GF-D8 (cell line): ENCODE data around the gene RUBCNL.
"Not testable (repeated sequence)": the region's sequence is repeated elsewhere in the genome, so short reads cannot be mapped to it uniquely, and the experiment has no call there.

ENCODE experiments used
- DNase-seq: peaks from one replicate; lab custom pipeline; 2025; lab: John Stamatoyannopoulos, UW

The RUBCNL gene

DNA sequence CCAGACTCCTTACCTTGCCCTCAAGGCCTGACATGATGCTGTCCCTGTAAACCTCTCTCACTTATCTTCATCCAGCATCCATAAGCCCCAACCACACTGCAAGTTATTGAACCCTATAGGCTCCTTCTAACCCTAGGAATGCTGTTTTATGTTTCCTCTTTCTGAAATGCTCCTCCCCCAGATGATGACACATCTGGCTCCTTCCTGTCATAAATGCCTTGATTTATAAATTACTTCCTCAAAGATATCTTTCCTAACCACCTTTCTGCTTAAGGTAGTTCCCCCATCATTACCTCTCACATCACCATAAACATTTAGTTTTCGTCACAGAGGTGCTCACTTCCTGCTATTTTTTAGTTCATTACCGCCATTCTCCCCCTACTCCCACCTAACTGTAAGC, 12.3 kb downstream of the RUBCNL start:
- DNase-seq = peak; percentile 85

GRCh38 chr13:46373623-46374022, 13.4 kb downstream of the RUBCNL start:
- DNase-seq = no peak

GRCh38 chr13:46372938-46373337, 14.1 kb downstream of the RUBCNL start:
- DNase-seq = not testable (repeated sequence)

DNA sequence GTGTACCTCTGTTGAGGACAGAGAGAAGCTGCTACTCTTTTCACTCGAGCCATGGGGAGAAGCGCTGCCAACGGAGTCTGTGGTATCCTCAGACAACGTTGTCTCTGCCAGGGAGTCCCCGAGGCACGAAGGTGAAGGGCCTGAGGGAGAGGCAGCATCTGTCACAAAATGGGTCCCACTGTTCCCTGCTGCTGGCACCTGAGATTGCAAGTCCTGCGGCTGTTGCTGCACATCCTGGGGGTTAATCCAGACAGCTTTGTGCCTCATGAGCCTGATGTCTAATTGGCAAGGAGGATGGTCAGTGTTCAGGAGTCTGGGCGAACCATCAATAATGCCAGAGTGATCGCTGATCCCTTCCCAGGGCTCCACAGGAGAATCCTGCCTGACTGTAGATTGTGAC, 15.0 kb downstream of the RUBCNL start:
- no peak for DNase-seq

GRCh38 chr13:46369506-46370277, 17.4 kb downstream of the RUBCNL start:
- no peak for DNase-seq

GRCh38 chr13:46367617-46368327, 19.3 kb downstream of the RUBCNL start:
- DNase-seq = no peak

- no peak for DNase-seq
Measured at GRCh38 chr13:46361276-46361934, 25.6 kb downstream of the RUBCNL start.

- no peak for DNase-seq
Measured at GRCh38 chr13:46360604-46361003, 26.4 kb downstream of the RUBCNL start.

DNA sequence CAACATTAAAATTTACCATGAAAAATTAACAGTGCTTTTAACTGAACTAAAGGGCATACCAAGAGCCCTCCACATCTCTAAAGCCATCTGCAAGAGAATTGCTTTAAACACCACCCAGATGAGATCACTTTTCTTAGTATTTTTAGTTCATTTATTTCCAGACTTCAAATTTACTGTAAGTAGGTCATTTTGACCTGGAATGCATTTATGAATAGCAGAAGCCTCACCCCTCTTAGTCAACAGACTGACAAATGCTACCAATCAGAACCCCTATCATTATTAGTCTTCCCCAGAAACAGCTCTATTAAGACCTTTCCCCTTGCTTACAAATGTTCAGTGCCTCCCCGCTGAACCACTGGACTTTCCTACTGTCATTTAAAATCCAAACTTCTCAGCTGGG, 27.3 kb downstream of the RUBCNL start:
- no peak for DNase-seq

- no peak for DNase-seq
Measured at GRCh38 chr13:46355901-46356590, 31.0 kb downstream of the RUBCNL start.

DNA sequence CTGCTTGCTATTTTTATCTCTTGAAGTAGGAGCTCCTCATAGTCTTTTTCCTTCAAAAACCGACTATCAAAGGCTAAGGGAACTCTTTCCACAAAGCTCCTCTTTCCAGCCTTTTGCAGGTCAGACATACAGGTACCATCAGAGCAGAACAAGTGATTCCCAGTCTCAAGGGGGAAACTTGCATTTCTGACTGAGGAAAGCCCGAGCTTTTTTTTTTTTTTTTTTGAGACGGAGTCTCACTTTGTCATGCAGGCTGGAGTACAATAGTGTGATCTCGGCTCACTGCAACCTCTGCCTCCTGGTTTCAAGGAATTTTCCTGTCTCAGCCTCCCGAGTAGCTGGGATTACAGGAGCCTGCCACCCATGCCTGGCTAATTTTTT, 32.0 kb downstream of the RUBCNL start:
- no peak for DNase-seq

- DNase-seq = no peak
Measured at GRCh38 chr13:46354156-46355087, 32.6 kb downstream of the RUBCNL start.

GRCh38 chr13:46352805-46353204, 34.2 kb downstream of the RUBCNL start:
- DNase-seq = no peak

DNA sequence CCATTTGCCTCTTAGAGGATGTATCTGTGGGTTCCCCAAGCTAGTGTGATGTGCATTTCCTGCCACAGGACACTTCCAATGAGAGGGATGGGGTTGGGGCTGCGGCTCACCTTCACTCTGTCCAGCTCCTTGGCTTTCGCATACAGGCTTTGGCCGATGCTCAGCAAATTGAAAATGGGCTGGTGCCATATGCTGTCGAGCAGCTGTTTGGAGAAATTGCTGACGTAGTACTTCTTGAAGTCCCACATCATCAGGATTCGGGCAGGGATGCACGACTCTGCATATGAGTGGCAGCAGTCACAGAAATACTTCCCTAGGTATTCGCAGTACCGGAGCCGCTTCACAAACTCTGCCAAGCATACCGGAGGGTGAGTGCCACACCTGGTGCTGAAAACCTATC, 37.0 kb downstream of the RUBCNL start:
- no peak for DNase-seq

- no peak for DNase-seq
Measured at GRCh38 chr13:46348961-46349360, 38.1 kb downstream of the RUBCNL start.

GRCh38 chr13:46347277-46347676, 39.8 kb downstream of the RUBCNL start:
- no peak for DNase-seq

DNA sequence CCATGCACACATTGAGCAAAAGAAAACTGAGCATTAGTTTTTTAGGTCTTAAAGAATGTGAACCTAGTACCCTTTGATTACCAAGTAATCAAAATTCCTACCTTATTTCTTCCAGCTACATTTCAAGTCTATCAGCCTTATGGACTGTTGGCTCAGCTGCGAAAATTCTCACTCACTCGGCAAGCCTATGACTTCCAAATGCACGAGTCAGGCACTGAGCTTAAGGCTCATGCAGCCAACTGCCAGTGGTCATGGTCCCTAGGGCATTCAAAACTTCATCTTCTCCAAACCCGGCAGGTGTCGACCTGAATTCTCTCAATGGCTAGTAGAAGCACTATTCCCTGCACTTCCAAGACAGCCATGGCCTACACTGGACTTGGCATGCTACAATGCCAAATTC, 41.2 kb downstream of the RUBCNL start:
- no peak for DNase-seq

GRCh38 chr13:46345398-46345797, 41.7 kb downstream of the RUBCNL start:
- DNase-seq = no peak

GRCh38 chr13:46343279-46343994, 43.6 kb downstream of the RUBCNL start:
- no peak for DNase-seq

DNA sequence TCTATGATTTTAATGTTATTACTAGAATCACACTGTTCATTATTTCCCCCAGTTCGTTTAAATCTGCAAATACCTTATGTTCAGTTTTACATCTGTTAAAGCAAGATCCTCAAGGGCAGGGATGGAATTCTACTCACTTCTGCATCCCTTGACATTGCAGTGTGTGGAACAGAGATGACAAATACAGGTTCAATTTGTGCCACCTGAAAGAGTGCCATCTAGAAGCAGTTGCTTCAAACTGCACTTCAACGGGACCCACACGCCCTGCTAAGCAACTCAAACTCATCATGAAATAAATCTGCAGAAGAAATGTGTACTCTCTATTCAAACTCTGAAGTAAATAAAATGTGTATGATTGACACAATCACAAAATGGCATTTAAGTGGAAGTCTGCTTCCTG, 44.5 kb downstream of the RUBCNL start:
- no peak for DNase-seq
